Erythroblast (primary cell): ENCODE measurements around the gene WNK1.
A peak's percentile ranks its signal among the peaks of the same experiment; 100 is the strongest.

ENCODE experiments used
- GATA1 ChIP-seq: IDR thresholded peaks from 2 replicates; pipeline ENCODE4 v1.6.1; 2011; ENCODE audit warnings: low read depth, mild to moderate bottlenecking, control low read depth, low read length, moderate library complexity
- POLR2A ChIP-seq: IDR thresholded peaks from 2 replicates; pipeline ENCODE4 v1.6.1; 2011; ENCODE audit warnings: mild to moderate bottlenecking, low read length

DNA sequence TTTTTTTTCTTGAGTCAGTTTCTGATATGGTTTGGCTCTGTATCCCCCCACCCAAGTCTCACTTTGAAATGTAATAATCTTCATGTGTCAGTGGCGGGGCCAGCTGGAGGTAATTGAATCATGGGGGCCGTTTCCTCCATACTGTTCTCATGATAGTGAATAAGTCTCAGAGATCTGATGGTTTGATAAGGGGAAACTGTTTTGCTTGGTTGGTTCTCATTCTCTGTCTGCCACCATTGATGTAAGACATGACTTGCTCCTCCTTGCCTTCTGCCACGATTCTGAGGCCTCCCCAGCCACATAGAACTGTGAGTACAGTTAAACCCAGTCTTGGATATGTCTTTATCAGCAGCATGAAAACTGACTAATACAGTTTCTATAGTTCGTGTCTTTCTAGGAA is 42.9 kb downstream of the WNK1 start:
- TF ChIP-seq POLR2A (peak; percentile 50), GATA1 (no peak)
